Adrenal gland (tissue), 5 donors: Measurements from ENCODE around the gene ZNF274.

Experiments used
- POLR2A ChIP-seq, 2 donors: fragments of 450-650 bp; IDR thresholded peaks; one replicate each; pipeline ENCODE4 v1.6.1; 2017; ENCODE audit warnings: antibody characterized with exemption in 2 of 2, mild to moderate bottlenecking in 2 of 2, moderate library complexity in 1 of 2
- TF ChIP-seq, protein P1 (sequence below), 6 experiments: fragments of 450-650 bp in 4 of 6; fragments of 200-600 bp in 2 of 6; sonication (generic) in 1 of 6; IDR thresholded peaks; 1 replicate in 5 of 6; 2 replicates in 1 of 6; pipeline versions ENCODE4 v1.5.1 to v1.8.0; 2016 to 2021; ENCODE audit warnings: antibody characterized with exemption in 6 of 6, mild to moderate bottlenecking in 2 of 6, moderate library complexity in 1 of 6
- donor health status: DM: no; HTN: no; CAD: no.

GRCh38 chr19:58261968-58262921 is 79.4 kb downstream of the ZNF274 start:
- TF ChIP-seq, protein P1, sequence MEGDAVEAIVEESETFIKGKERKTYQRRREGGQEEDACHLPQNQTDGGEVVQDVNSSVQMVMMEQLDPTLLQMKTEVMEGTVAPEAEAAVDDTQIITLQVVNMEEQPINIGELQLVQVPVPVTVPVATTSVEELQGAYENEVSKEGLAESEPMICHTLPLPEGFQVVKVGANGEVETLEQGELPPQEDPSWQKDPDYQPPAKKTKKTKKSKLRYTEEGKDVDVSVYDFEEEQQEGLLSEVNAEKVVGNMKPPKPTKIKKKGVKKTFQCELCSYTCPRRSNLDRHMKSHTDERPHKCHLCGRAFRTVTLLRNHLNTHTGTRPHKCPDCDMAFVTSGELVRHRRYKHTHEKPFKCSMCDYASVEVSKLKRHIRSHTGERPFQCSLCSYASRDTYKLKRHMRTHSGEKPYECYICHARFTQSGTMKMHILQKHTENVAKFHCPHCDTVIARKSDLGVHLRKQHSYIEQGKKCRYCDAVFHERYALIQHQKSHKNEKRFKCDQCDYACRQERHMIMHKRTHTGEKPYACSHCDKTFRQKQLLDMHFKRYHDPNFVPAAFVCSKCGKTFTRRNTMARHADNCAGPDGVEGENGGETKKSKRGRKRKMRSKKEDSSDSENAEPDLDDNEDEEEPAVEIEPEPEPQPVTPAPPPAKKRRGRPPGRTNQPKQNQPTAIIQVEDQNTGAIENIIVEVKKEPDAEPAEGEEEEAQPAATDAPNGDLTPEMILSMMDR (IDR thresholded peaks at IDR 0.05), result no peak
- no peak for TF ChIP-seq POLR2A (IDR thresholded peaks at IDR 0.05)
